HFFc6 (cell line): ENCODE data around the gene IL20RB. TPM values are rescaled to one million over a fixed set of nuclear protein-coding genes. Genes with fewer than 3 reads are reported as not detected.

Experiments
- DNase-seq: peaks from one replicate; pipeline ENCODE4 v3.0.0-alpha.2; 2018
- H3K27ac Mint-ChIP-seq: 2 replicates; pipeline ENCODE4 v1.8.0; 2020; ENCODE audit warnings: mild to moderate bottlenecking, mixed read lengths
- H3K27me3 Mint-ChIP-seq: 2 replicates; pipeline ENCODE4 v1.8.0; 2021; ENCODE audit warnings: mild to moderate bottlenecking, moderate library complexity, mixed read lengths; ENCODE audit not compliant: insufficient read depth
- H3K36me3 Mint-ChIP-seq: 2 replicates; pipeline ENCODE4 v1.8.0; 2021; ENCODE audit warnings: low read depth, mixed read lengths
- H3K4me1 Mint-ChIP-seq: 2 replicates; pipeline ENCODE4 v1.8.0; 2020; ENCODE audit warnings: low read depth, mixed read lengths
- H3K4me3 Mint-ChIP-seq: 2 replicates; pipeline ENCODE4 v1.8.0; 2020; ENCODE audit warnings: mild to moderate bottlenecking, moderate library complexity, mixed read lengths
- H3K9me3 Mint-ChIP-seq: 2 replicates; pipeline ENCODE4 v1.8.0; 2020; ENCODE audit warnings: mild to moderate bottlenecking, mixed read lengths
- long read RNA-seq: library from polyadenylated mRNA; unstranded; transcript quantifications from one replicate; pipeline ENCODE4 v2.0.0, GENCODE V29; 2019
- total RNA-seq, 6 experiments: library from RNA; stranded (reverse); fragmentation: NEBNext Ultra II Directional; extraction: Animal tissue kit (Norgen Biotek cat#: 25700); gene quantifications; 2 replicates in 1 of 6; 3 replicates in 5 of 6; pipeline ENCODE4 v1.2.3, GENCODE V29; 2021
- TF ChIP-seq, protein P1 (sequence below): fragments of 200-600 bp; sonication (generic); IDR thresholded peaks from 2 replicates; pipeline ENCODE4 v1.5.0; 2021; ENCODE audit warnings: antibody characterized with exemption, mild to moderate bottlenecking

IL20RB gene, protein sequence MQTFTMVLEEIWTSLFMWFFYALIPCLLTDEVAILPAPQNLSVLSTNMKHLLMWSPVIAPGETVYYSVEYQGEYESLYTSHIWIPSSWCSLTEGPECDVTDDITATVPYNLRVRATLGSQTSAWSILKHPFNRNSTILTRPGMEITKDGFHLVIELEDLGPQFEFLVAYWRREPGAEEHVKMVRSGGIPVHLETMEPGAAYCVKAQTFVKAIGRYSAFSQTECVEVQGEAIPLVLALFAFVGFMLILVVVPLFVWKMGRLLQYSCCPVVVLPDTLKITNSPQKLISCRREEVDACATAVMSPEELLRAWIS
- 1 to 10 TPM in 1 of 6 experiments, under 1 TPM in 5; 0.51 to 1.5 (median 0.82) TPM for total RNA-seq
- long read RNA-seq, partial matches to known transcripts = 0 of 1 reads
- long read RNA-seq, other reads (novel, unspliced or antisense) = 1 of 1 reads

DNA sequence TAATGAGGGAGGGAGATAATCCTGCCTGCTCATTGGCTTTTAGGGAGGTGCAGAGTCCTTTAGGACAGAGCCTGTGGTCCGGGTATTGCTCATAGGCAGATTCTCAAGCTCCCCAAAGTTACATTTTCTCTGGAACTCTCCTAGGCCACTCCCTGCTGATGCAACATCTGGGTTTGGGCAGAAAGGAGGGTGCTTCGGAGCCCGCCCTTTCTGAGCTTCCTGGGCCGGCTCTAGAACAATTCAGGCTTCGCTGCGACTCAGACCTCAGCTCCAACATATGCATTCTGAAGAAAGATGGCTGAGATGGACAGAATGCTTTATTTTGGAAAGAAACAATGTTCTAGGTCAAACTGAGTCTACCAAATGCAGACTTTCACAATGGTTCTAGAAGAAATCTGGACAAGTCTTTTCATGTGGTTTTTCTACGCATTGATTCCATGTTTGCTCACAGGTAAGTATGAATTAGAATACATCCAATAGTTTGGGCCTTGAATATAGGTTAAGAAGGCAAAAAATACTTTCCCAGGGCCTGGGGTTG lies at the start of gene IL20RB:
TSS of gene IL20RB (plus strand) at position 233 of the 538 bp plus-strand sequence. CDS start at position 364, 131 bp downstream.
- TF ChIP-seq, protein P1, sequence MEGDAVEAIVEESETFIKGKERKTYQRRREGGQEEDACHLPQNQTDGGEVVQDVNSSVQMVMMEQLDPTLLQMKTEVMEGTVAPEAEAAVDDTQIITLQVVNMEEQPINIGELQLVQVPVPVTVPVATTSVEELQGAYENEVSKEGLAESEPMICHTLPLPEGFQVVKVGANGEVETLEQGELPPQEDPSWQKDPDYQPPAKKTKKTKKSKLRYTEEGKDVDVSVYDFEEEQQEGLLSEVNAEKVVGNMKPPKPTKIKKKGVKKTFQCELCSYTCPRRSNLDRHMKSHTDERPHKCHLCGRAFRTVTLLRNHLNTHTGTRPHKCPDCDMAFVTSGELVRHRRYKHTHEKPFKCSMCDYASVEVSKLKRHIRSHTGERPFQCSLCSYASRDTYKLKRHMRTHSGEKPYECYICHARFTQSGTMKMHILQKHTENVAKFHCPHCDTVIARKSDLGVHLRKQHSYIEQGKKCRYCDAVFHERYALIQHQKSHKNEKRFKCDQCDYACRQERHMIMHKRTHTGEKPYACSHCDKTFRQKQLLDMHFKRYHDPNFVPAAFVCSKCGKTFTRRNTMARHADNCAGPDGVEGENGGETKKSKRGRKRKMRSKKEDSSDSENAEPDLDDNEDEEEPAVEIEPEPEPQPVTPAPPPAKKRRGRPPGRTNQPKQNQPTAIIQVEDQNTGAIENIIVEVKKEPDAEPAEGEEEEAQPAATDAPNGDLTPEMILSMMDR = no peak
- peak; percentile 16 for DNase-seq
- peaks cover 9% of the 10 kb centered on the region; the same call in 1 of the 2 replicates for H3K36me3 Mint-ChIP-seq
- H3K9me3 Mint-ChIP-seq = no peaks in the 10 kb centered on the region
- no peaks in the 10 kb centered on the region; the same call in 1 of the 2 replicates for H3K27me3 Mint-ChIP-seq
- H3K4me3 Mint-ChIP-seq = no peak within 1 kb of the TSS
- H3K27ac Mint-ChIP-seq = peak within 1 kb of the TSS; percentile 77
- H3K4me1 Mint-ChIP-seq = peaks cover 90% of the 10 kb centered on the region

DNA sequence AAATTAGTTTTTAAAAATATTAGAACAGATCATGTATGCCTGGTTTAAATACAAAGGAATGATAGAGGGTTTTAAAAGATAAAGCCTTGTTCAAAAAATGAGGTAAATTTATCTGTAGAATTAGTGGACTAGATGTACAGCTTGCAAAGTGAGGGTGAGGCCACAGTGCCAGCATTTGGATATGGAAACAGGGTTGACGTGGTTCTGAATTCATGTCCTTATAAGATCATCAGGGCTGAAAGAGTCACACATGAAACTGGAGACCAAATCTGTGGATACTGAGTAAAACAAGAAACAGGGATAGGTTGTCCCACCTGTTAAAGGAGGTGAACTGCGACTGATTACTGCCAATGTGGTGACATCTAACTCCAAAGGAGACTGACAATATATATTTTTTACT lies 49.5 kb upstream of the IL20RB start:
- Mint-ChIP-seq H3K27me3 (peaks cover 2% of the 10 kb centered on the region; the same call in 1 of the 2 replicates), H3K27ac (no peak overlapping the region), H3K4me3 (no peak overlapping the region), H3K4me1 (peaks cover 39% of the 10 kb centered on the region), H3K36me3 (peaks cover 37% of the 10 kb centered on the region), H3K9me3 (peaks cover 24% of the 10 kb centered on the region)
- TF ChIP-seq, protein P1 = no peak
- no peak for DNase-seq

DNA sequence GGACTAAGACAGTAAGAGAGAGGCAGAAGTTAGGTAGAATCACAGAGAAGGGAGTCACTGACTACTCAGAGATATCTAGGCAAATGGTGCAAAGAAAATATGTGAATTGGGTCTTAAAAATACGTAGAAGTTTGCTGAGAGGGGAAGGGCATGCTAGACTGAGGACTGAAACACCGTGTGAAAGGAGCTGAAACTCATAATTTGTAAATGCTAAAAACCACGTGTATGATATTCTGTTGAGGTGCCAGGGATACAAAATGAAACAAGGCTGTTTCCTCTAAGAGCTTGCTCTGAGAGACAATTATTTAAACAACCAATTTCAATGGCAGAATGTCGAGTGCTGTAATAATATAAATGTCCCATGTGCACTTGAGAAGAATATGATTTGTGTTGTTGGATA lies 48.6 kb upstream of the IL20RB start:
- Mint-ChIP-seq H3K4me1 (peaks cover 41% of the 10 kb centered on the region), H3K36me3 (peaks cover 31% of the 10 kb centered on the region)

DNA sequence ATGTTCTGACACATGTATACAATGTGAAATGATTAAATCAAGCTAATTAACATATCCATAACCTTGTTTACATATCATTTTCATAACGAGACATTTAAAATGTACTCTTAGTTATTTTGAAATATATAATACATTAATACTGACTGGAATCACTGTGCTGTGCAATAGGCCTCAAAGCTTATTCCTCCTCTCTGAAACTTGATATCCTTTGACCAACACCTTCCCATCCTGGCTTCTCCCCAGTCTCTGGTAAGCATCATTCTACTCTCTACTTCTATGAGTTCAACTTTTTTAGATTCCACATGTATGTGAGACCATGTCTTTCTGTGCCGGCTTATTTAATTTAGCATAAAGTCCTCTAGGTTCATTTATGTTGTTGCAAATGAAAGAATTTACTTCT lies 47.1 kb upstream of the IL20RB start:
- no peak for DNase-seq
- no peak overlapping the region for H3K4me3 Mint-ChIP-seq
- H3K27ac Mint-ChIP-seq = no peak overlapping the region
- H3K36me3 Mint-ChIP-seq = peaks cover 33% of the 10 kb centered on the region
- TF ChIP-seq, protein P1 = no peak
- peaks cover 53% of the 10 kb centered on the region for H3K4me1 Mint-ChIP-seq
- H3K9me3 Mint-ChIP-seq = 0 out of 2 replicates have a peak, but pooled peaks cover 3% of the 10 kb centered on the region
- no peaks in the 10 kb centered on the region for H3K27me3 Mint-ChIP-seq

More for the DNA sequence above, 48.6 kb upstream of the IL20RB start:
- H3K27ac Mint-ChIP-seq = no peak overlapping the region; the same call in 1 of the 2 replicates
- no peaks in the 10 kb centered on the region; the same call in 1 of the 2 replicates for H3K27me3 Mint-ChIP-seq
- TF ChIP-seq, protein P1 = no peak
- no peak for DNase-seq
- peaks cover 17% of the 10 kb centered on the region for H3K9me3 Mint-ChIP-seq
- H3K4me3 Mint-ChIP-seq = no peak overlapping the region

DNA sequence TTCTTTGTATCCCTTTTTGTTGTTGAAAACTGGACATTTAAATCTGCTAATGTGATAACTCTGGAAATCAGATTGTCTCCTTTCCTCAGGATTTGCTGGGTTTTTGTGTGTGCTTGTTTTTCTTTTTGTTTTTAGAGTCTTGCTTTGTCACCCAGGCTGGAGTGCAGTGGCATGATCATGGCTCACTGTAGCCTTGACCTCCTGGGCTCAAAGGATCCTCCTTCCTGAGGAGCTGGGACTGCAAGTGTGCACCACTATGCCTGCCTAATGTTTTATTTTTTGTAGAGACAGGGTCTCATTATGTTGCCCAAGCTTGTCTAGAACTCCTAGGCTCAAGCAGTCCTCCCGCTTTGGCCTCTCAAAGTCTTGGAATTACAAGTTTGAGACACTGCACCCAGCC lies 44.6 kb upstream of the IL20RB start:
- Mint-ChIP-seq H3K4me3 (no peak overlapping the region), H3K36me3 (peaks cover 29% of the 10 kb centered on the region), H3K27me3 (no peaks in the 10 kb centered on the region), H3K9me3 (no peaks in the 10 kb centered on the region), H3K4me1 (peaks cover 60% of the 10 kb centered on the region), H3K27ac (no peak overlapping the region)
- TF ChIP-seq, protein P1 = no peak
- no peak for DNase-seq
